ENCODE results near the gene CPT1A.

Gene CPT1A

DNA sequence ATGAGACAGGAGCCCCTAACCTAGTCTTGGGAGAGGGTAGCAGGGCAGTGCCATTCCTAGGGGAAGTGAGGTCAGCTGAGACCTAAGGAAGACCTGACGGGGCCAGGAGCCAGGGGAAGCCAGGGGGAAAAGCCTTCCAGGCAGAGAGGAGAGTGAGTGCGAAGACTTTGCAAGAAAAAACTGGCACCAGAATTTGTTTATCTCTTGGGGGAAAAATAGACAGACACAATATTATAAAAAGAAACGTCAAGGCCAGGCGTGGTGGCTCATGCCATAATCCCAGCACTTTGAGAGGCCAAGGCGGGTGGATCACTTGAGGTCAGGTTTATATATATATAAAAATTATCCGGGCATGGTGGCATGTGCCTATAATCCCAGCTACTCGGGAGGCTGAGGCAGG lies 63.5 kb downstream of the CPT1A start:
- no peak overlapping the region for H3K27ac ChIP-seq (ENCODE audit: low read length)
- no peak overlapping the region for H3K9ac ChIP-seq (ENCODE audit: low read length)
- no peaks in the 10 kb centered on the region for H3K36me3 ChIP-seq (ENCODE audit: control insufficient read depth, low read depth, low read length)
- H3K4me3 ChIP-seq (ENCODE audit: low read length) = no peak overlapping the region
- peaks cover 3% of the 10 kb centered on the region for H3K4me1 ChIP-seq (ENCODE audit: control insufficient read depth, low read depth, low read length)
- H3K9me3 ChIP-seq (ENCODE audit: control insufficient read depth, low read depth, low read length) = no peaks in the 10 kb centered on the region
- H3K27me3 ChIP-seq (ENCODE audit: control insufficient read depth, insufficient read depth, low read length) = no peaks in the 10 kb centered on the region

DNA sequence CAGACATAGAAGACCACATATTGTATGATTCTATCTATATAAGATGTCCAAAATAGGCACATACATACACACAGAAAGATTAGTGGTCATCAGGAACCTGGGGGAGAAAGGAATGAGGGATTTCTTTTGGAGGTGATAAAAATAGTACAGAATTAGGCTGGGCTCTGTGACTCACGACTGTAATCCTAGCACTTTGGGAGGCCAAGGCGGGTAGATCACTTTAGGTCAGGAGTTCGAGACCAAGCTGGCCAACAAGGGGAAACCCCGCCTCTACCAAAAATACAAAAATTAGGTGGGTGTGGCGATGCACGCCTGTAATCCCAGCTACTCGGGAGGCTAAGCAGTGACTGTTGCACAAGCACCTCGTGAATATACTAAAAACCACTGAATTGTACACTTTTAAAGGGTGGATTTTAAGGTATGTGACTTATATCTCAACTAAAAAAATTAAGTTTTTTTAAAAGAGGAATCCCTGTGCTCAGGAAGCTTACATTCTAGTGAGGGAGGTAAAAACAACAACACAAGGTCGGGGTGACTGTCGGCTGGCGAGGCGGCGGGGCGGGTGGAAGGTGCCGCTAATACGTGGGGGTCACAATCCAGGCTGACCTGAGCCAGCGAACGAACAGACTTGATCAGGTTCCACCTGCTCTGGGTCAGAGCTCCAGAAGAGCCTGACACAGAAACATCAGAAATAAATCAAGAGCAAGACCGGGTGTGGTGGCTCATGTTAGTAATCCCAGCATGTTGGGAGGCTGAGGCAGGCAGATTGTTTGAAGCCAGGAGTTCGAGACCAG lies 65.1 kb downstream of the CPT1A start:
- H3K27me3 ChIP-seq (ENCODE audit: control insufficient read depth, insufficient read depth, low read length) = no peaks in the 10 kb centered on the region
- peaks cover 3% of the 10 kb centered on the region for H3K4me1 ChIP-seq (ENCODE audit: control insufficient read depth, low read depth, low read length)
- H3K9ac ChIP-seq (ENCODE audit: low read length) = no peak overlapping the region
- H3K4me3 ChIP-seq (ENCODE audit: low read length) = no peak overlapping the region
- no peaks in the 10 kb centered on the region for H3K9me3 ChIP-seq (ENCODE audit: control insufficient read depth, low read depth, low read length)
- no peak overlapping the region for H3K27ac ChIP-seq (ENCODE audit: low read length)
- no peaks in the 10 kb centered on the region for H3K36me3 ChIP-seq (ENCODE audit: control insufficient read depth, low read depth, low read length)

DNA sequence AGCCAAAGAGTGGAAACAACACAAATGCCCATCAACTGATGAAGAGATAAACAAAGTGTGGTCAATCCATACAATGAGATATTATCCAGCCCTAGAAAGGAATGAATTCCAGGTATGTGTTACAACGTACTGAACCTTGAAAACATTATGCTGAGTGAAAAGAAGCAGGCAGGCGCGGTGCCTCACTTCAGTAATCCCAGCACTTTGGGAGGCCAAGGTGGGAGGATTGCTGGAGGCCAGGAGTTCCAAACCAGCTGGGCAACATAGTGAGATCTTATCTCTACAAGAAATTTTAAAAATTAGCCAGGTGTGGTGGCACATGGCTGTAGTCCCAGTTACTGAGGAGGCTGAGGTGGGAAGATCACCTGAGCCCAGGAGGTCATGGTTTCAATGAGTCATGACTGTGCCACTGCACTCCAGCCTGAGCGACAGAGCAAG lies 65.7 kb downstream of the CPT1A start:
- Histone ChIP-seq H3K27me3 (ENCODE audit: control insufficient read depth, insufficient read depth, low read length) (no peaks in the 10 kb centered on the region), H3K9ac (ENCODE audit: low read length) (no peak overlapping the region), H3K36me3 (ENCODE audit: control insufficient read depth, low read depth, low read length) (no peaks in the 10 kb centered on the region)

DNA sequence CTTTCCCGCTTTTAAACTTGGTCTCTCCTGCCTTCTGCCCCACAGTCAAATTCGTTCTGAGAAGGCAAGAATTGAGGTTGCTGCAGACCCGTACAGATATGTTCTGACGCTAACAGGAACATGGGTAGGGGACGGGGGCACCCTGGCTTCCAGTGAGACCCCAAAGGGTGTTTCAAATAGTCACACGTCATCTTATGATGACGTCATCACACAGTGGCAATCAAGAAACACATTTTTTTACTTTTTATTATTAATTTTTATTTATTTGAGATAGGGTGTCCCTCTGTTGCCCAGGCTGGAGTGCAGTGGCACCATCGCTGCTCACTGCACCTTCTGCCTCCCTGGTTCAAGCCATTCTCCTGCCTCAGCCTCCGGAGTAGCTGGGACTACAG lies 67.5 kb downstream of the CPT1A start:
- Histone ChIP-seq H3K27me3 (ENCODE audit: control insufficient read depth, insufficient read depth, low read length) (no peaks in the 10 kb centered on the region), H3K9me3 (ENCODE audit: control insufficient read depth, low read depth, low read length) (no peaks in the 10 kb centered on the region), H3K27ac (ENCODE audit: low read length) (no peak overlapping the region), H3K4me3 (ENCODE audit: low read length) (no peak overlapping the region), H3K9ac (ENCODE audit: low read length) (no peak overlapping the region), H3K36me3 (ENCODE audit: control insufficient read depth, low read depth, low read length) (no peaks in the 10 kb centered on the region), H3K4me1 (ENCODE audit: control insufficient read depth, low read depth, low read length) (no peaks in the 10 kb centered on the region)

More for the DNA sequence above, 65.7 kb downstream of the CPT1A start:
- Histone ChIP-seq H3K4me3 (ENCODE audit: low read length) (no peak overlapping the region), H3K9me3 (ENCODE audit: control insufficient read depth, low read depth, low read length) (no peaks in the 10 kb centered on the region), H3K27ac (ENCODE audit: low read length) (no peak overlapping the region), H3K4me1 (ENCODE audit: control insufficient read depth, low read depth, low read length) (peaks cover under 1% of the 10 kb centered on the region)

DNA sequence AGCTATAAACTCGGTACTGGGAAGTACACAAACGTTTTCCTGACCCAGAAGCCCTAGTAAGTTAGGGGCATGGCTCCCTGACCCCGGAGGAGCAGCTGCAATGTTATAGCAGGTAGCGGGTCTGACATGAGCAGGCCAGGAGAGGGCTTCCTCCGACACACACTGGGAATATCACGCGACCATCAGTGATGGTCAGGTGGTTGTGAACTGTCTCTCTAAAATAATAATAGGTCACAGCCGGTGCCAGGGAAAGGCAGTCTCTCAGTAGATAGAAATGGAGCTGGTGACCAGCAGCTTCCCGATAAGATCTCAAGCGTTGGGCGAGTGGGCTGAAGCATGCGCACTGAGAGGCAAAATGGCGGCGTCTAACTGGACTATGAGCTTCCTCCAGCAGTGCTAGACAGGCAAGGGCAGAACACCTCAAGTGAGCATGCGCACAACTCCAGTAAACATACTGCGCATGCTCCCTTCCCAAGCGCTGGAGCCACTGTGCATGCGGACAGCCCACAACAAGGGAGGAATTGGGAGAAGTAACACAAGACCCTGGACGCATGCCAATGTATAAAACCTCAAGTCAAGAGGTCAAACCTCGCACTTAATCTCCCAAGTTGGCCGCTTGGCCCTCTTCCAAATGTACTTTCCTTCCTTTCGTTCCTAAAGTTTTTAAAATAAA lies 68.1 kb downstream of the CPT1A start:
- no peak overlapping the region for H3K27ac ChIP-seq (ENCODE audit: low read length)
- no peaks in the 10 kb centered on the region for H3K36me3 ChIP-seq (ENCODE audit: control insufficient read depth, low read depth, low read length)
- H3K9ac ChIP-seq (ENCODE audit: low read length) = no peak overlapping the region

DNA sequence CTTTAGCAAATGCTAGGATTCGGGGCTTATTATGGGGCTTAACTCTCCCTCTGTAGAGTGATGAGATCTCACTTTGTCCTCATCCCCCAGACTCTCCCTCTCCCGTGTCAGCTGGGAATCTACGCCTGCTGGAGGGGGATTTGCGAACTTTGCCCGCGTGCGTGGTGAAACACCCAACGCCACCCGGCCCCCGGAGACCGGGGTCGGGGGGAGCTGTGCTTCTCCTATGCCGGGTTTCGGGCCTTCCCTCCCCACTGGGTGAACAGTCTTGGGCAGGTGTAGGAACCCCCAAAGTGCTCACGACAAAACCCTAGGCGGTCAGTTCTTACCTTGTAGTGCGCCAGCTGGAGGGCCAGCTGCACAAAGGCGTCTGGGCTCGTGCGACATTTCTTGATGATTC lies 68.8 kb downstream of the CPT1A start:
- H3K36me3 ChIP-seq (ENCODE audit: control insufficient read depth, low read depth, low read length) = no peaks in the 10 kb centered on the region
- H3K9me3 ChIP-seq (ENCODE audit: control insufficient read depth, low read depth, low read length) = no peaks in the 10 kb centered on the region
- no peak overlapping the region for H3K9ac ChIP-seq (ENCODE audit: low read length)
- no peaks in the 10 kb centered on the region for H3K27me3 ChIP-seq (ENCODE audit: control insufficient read depth, insufficient read depth, low read length)
- H3K4me3 ChIP-seq (ENCODE audit: low read length) = no peak overlapping the region
- no peak overlapping the region for H3K27ac ChIP-seq (ENCODE audit: low read length)
- no peaks in the 10 kb centered on the region for H3K4me1 ChIP-seq (ENCODE audit: control insufficient read depth, low read depth, low read length)

More for the DNA sequence above, 68.1 kb downstream of the CPT1A start:
- Histone ChIP-seq H3K4me3 (ENCODE audit: low read length) (no peak overlapping the region), H3K27me3 (ENCODE audit: control insufficient read depth, insufficient read depth, low read length) (no peaks in the 10 kb centered on the region), H3K4me1 (ENCODE audit: control insufficient read depth, low read depth, low read length) (no peaks in the 10 kb centered on the region), H3K9me3 (ENCODE audit: control insufficient read depth, low read depth, low read length) (no peaks in the 10 kb centered on the region)

DNA sequence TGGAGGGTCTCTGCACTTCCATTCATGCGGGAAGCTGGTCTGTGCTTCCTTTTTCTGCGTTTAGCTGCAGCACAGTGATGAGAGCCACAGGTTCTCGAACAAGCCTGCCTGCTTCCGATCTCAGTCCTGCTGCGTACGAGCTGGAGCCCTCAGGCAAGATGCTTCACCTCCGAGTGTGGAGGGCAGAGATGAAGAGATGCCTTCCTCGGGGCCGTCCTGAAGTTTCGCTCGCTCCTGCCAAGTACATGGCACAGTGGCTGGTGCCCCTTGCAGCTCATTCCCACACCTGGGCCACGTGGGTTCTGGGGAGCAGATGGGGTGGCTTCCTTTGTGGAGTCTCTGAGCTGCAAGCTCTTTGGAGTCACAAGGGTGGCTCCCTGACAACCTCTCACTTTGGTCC lies 70.9 kb downstream of the CPT1A start:
- no peaks in the 10 kb centered on the region for H3K36me3 ChIP-seq (ENCODE audit: control insufficient read depth, low read depth, low read length)
- H3K27ac ChIP-seq (ENCODE audit: low read length) = no peak overlapping the region
- no peak overlapping the region for H3K9ac ChIP-seq (ENCODE audit: low read length)
- no peaks in the 10 kb centered on the region for H3K9me3 ChIP-seq (ENCODE audit: control insufficient read depth, low read depth, low read length)
- no peaks in the 10 kb centered on the region for H3K4me1 ChIP-seq (ENCODE audit: control insufficient read depth, low read depth, low read length)
- no peak overlapping the region for H3K4me3 ChIP-seq (ENCODE audit: low read length)
- no peaks in the 10 kb centered on the region for H3K27me3 ChIP-seq (ENCODE audit: control insufficient read depth, insufficient read depth, low read length)

DNA sequence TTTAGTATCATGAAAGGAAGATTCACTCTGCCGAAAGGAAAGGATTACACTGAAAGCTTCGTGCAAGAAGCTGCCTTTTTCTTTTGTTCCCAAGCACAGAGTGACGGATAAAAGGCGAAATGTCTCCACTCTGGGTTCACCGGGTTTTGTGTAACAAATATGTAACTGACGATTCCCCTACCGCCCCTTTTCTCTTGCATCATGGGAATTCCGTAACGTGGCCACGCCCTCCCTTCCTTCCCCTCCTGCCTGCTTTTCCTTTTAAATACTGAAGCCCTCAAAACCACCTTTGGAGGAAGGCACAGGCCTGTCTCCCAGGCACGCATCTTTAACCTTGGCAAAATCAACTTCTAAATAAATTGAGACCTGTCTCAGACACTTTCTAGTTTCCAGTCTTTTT lies 74.0 kb downstream of the CPT1A start:
- H3K27ac ChIP-seq (ENCODE audit: low read length) = no peak overlapping the region
- H3K36me3 ChIP-seq (ENCODE audit: control insufficient read depth, low read depth, low read length) = no peaks in the 10 kb centered on the region

DNA sequence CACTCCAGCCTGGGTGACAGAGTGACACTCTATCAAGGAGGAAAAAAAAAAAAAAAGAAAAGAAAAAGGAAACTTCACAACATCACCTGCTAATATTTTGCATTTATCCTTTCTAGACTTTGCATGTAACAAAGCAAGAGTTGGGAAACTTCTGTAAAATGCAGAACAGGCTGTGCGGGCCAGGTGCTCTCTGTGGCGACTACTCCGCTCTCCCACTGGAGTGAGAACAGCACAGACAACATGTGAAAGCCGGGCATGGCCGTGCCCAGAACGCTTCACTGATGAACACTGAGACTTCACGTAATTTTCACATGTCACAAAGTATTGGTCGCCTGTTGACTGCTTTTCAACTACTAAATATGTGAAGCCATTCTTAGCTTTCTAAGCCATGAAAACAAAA lies 74.9 kb downstream of the CPT1A start:
- no peaks in the 10 kb centered on the region for H3K9me3 ChIP-seq (ENCODE audit: control insufficient read depth, low read depth, low read length)
- H3K9ac ChIP-seq (ENCODE audit: low read length) = no peak overlapping the region
- no peak overlapping the region for H3K4me3 ChIP-seq (ENCODE audit: low read length)
- H3K27ac ChIP-seq (ENCODE audit: low read length) = no peak overlapping the region
- no peaks in the 10 kb centered on the region for H3K4me1 ChIP-seq (ENCODE audit: control insufficient read depth, low read depth, low read length)
- H3K36me3 ChIP-seq (ENCODE audit: control insufficient read depth, low read depth, low read length) = no peaks in the 10 kb centered on the region
- H3K27me3 ChIP-seq (ENCODE audit: control insufficient read depth, insufficient read depth, low read length) = no peaks in the 10 kb centered on the region

More for the DNA sequence above, 74.0 kb downstream of the CPT1A start:
- Histone ChIP-seq H3K4me1 (ENCODE audit: control insufficient read depth, low read depth, low read length) (no peaks in the 10 kb centered on the region), H3K27me3 (ENCODE audit: control insufficient read depth, insufficient read depth, low read length) (no peaks in the 10 kb centered on the region), H3K9me3 (ENCODE audit: control insufficient read depth, low read depth, low read length) (no peaks in the 10 kb centered on the region), H3K4me3 (ENCODE audit: low read length) (no peak overlapping the region), H3K9ac (ENCODE audit: low read length) (no peak overlapping the region)

DNA sequence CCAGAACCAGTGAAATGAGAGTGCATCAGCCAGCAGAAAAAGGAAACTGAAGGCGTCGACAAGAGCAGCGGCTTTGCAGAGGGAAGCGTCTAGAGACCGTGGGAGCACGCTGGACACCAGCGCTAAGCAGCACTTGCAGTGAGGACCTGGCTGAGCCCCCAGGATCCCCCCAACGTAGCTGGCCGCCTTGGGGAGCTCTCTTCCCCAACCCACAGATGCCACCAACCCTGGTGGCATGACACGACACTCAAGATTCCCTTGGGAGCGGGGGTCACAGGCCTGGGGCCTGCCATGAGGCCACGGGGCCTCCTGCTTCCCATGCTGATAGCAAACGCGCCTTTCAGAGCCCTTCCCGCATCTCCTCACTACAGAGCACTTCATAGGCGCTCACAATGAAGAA lies 77.0 kb downstream of the CPT1A start:
- Histone ChIP-seq H3K4me1 (ENCODE audit: control insufficient read depth, low read depth, low read length) (no peaks in the 10 kb centered on the region), H3K27ac (ENCODE audit: low read length) (no peak overlapping the region), H3K27me3 (ENCODE audit: control insufficient read depth, insufficient read depth, low read length) (no peaks in the 10 kb centered on the region), H3K4me3 (ENCODE audit: low read length) (no peak overlapping the region), H3K36me3 (ENCODE audit: control insufficient read depth, low read depth, low read length) (no peaks in the 10 kb centered on the region), H3K9me3 (ENCODE audit: control insufficient read depth, low read depth, low read length) (no peaks in the 10 kb centered on the region), H3K9ac (ENCODE audit: low read length) (no peak overlapping the region)

DNA sequence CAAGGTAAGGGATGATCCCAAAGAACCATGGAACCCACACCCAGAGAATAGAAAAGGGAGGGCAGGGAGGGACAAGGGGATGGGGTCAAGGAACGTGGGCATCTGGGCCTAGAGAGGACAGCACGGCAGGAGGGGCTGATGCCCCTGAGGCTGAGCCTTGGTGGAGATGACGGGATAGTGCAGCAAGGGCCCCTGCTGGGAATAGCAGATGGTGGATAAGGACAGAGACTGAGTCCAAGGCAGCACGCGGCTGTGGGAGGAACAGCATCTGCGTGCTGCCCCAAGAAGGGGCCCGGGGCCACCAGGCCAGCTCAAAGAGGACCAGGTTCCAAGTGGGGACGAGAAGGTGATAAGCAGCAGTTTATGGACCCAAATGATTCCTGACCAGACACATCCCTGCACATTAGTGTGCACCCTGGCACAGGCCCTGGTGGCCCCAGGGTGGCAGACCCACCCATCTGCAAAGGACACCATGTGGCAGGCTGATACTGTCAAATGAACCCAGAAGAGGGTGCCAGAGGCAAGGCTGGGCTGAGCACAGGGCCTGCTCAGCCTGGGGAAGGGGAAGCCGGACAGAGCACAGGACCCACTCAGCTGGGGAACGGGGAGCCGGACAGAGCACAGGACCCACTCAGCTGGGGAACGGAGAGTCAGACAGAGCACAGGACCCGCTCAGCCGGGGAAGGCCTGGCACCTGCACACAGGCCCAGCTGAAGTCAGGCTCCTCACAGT lies 77.6 kb downstream of the CPT1A start:
- H3K9ac ChIP-seq (ENCODE audit: low read length) = no peak overlapping the region
- H3K27ac ChIP-seq (ENCODE audit: low read length) = no peak overlapping the region
- H3K4me3 ChIP-seq (ENCODE audit: low read length) = no peak overlapping the region
- H3K4me1 ChIP-seq (ENCODE audit: control insufficient read depth, low read depth, low read length) = no peaks in the 10 kb centered on the region
- H3K9me3 ChIP-seq (ENCODE audit: control insufficient read depth, low read depth, low read length) = no peaks in the 10 kb centered on the region
- no peaks in the 10 kb centered on the region for H3K36me3 ChIP-seq (ENCODE audit: control insufficient read depth, low read depth, low read length)
- no peaks in the 10 kb centered on the region for H3K27me3 ChIP-seq (ENCODE audit: control insufficient read depth, insufficient read depth, low read length)

Measured in iPS-18a (cell line).